Measurements from ENCODE around the gene DPH6.

The DPH6 gene

GRCh38 chr15:35560258-35560657 lies 14.3 kb upstream of the DPH6 start:
- no peak for TF ChIP-seq ZNF565 (CRISPR knock-in tag; conservative IDR thresholded peaks at IDR 0.05; ENCODE audit: low read depth)
- TF ChIP-seq ZFP3 (CRISPR knock-in tag; IDR thresholded peaks at IDR 0.05): no peak
- no peak for TF ChIP-seq CSRNP3 (CRISPR knock-in tag; IDR thresholded peaks at IDR 0.05)
- no peak for TF ChIP-seq ZFP30 (CRISPR knock-in tag; IDR thresholded peaks at IDR 0.05)
- no peak for ATAC-seq

DNA sequence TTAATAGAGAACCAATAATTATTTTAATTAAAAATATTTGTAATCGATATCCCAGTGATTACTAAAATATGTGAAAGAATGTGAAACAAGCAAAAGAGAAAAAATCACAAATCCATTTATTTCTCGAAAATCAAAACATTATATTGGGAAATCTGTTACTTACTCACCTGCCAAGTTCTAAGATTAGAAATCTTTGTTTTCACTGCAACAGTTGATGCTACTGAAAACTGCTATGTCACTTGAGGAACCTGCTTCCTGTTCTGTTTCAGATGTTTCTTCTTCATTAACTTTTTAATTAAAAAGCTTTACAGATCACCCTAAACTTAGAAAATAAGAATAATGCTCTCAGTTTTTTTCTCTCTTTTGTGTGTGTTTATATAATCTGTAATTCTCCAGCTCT lies 13.7 kb upstream of the DPH6 start:
- no peak for ATAC-seq
- TF ChIP-seq ARNTL (CRISPR knock-in tag; IDR thresholded peaks at IDR 0.05; ENCODE audit: borderline replicate concordance, low read depth): no peak
- TF ChIP-seq ZFP3 (CRISPR knock-in tag; IDR thresholded peaks at IDR 0.05): no peak

GRCh38 chr15:35557544-35557943 lies 11.6 kb upstream of the DPH6 start:
- peak; percentile 6; the same call in 1 of the 2 replicates for TF ChIP-seq ISL1 (CRISPR knock-in tag; IDR thresholded peaks at IDR 0.05)
- no peak for TF ChIP-seq TCF4 (CRISPR knock-in tag; IDR thresholded peaks at IDR 0.05; ENCODE audit: borderline replicate concordance)
- TF ChIP-seq PPARA (CRISPR knock-in tag; IDR thresholded peaks at IDR 0.05; ENCODE audit: borderline replicate concordance): no peak
- peak; percentile 53 for ATAC-seq

GRCh38 chr15:35557012-35557411 lies 11.0 kb upstream of the DPH6 start:
- TF ChIP-seq OSR1 (CRISPR knock-in tag; IDR thresholded peaks at IDR 0.05): no peak
- TF ChIP-seq CSDC2 (CRISPR knock-in tag; IDR thresholded peaks at IDR 0.05): no peak
- no peak for TF ChIP-seq ZC3H10 (CRISPR knock-in tag; IDR thresholded peaks at IDR 0.05)
- TF ChIP-seq POU6F1 (CRISPR knock-in tag; IDR thresholded peaks at IDR 0.05; ENCODE audit: borderline replicate concordance, low read depth): no peak
- no peak for TF ChIP-seq ARNTL (CRISPR knock-in tag; IDR thresholded peaks at IDR 0.05; ENCODE audit: borderline replicate concordance, low read depth)
- TF ChIP-seq, protein P1, sequence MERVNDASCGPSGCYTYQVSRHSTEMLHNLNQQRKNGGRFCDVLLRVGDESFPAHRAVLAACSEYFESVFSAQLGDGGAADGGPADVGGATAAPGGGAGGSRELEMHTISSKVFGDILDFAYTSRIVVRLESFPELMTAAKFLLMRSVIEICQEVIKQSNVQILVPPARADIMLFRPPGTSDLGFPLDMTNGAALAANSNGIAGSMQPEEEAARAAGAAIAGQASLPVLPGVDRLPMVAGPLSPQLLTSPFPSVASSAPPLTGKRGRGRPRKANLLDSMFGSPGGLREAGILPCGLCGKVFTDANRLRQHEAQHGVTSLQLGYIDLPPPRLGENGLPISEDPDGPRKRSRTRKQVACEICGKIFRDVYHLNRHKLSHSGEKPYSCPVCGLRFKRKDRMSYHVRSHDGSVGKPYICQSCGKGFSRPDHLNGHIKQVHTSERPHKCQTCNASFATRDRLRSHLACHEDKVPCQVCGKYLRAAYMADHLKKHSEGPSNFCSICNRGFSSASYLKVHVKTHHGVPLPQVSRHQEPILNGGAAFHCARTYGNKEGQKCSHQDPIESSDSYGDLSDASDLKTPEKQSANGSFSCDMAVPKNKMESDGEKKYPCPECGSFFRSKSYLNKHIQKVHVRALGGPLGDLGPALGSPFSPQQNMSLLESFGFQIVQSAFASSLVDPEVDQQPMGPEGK (CRISPR knock-in tag; IDR thresholded peaks at IDR 0.05; ENCODE audit: borderline replicate concordance): no peak
- TF ChIP-seq TOX (CRISPR knock-in tag; IDR thresholded peaks at IDR 0.05; ENCODE audit: borderline replicate concordance): no peak
- TF ChIP-seq ESRRG (CRISPR knock-in tag; IDR thresholded peaks at IDR 0.05): no peak
- TF ChIP-seq, protein P2, sequence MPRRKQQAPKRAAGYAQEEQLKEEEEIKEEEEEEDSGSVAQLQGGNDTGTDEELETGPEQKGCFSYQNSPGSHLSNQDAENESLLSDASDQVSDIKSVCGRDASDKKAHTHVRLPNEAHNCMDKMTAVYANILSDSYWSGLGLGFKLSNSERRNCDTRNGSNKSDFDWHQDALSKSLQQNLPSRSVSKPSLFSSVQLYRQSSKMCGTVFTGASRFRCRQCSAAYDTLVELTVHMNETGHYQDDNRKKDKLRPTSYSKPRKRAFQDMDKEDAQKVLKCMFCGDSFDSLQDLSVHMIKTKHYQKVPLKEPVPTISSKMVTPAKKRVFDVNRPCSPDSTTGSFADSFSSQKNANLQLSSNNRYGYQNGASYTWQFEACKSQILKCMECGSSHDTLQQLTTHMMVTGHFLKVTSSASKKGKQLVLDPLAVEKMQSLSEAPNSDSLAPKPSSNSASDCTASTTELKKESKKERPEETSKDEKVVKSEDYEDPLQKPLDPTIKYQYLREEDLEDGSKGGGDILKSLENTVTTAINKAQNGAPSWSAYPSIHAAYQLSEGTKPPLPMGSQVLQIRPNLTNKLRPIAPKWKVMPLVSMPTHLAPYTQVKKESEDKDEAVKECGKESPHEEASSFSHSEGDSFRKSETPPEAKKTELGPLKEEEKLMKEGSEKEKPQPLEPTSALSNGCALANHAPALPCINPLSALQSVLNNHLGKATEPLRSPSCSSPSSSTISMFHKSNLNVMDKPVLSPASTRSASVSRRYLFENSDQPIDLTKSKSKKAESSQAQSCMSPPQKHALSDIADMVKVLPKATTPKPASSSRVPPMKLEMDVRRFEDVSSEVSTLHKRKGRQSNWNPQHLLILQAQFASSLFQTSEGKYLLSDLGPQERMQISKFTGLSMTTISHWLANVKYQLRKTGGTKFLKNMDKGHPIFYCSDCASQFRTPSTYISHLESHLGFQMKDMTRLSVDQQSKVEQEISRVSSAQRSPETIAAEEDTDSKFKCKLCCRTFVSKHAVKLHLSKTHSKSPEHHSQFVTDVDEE (CRISPR knock-in tag; IDR thresholded peaks at IDR 0.05): no peak
- no peak for TF ChIP-seq PPARA (CRISPR knock-in tag; IDR thresholded peaks at IDR 0.05; ENCODE audit: borderline replicate concordance)
- TF ChIP-seq TCF4 (CRISPR knock-in tag; IDR thresholded peaks at IDR 0.05; ENCODE audit: borderline replicate concordance): no peak
- TF ChIP-seq ZFP30 (CRISPR knock-in tag; IDR thresholded peaks at IDR 0.05): no peak
- no peak for TF ChIP-seq ZNF70 (CRISPR knock-in tag; IDR thresholded peaks at IDR 0.05)
- no peak for TF ChIP-seq CREB5 (CRISPR knock-in tag; IDR thresholded peaks at IDR 0.05; ENCODE audit: low read depth)
- no peak for TF ChIP-seq CSRNP3 (CRISPR knock-in tag; IDR thresholded peaks at IDR 0.05)
- TF ChIP-seq ZNF8 (CRISPR knock-in tag; IDR thresholded peaks at IDR 0.05): no peak
- no peak for TF ChIP-seq ZFP3 (CRISPR knock-in tag; IDR thresholded peaks at IDR 0.05)
- TF ChIP-seq ISL1 (CRISPR knock-in tag; IDR thresholded peaks at IDR 0.05): no peak
- TF ChIP-seq SNAI2 (CRISPR knock-in tag; IDR thresholded peaks at IDR 0.05): no peak
- ATAC-seq: no peak
